ENCODE results near the gene TSPAN18. TPM values are rescaled to one million over a fixed set of nuclear protein-coding genes. Genes with fewer than 3 reads are reported as not detected.

Gene TSPAN18
- total RNA-seq, 1 donor from 2014 or later = 13.9 TPM

GRCh38 chr11:44791316-44791925 is 64.7 kb downstream of the TSPAN18 start:
- no peak for FAIRE-seq

GRCh38 chr11:44792171-44792570 is 65.4 kb downstream of the TSPAN18 start:
- no peak for FAIRE-seq

More at GRCh38 chr11:44791316-44791925, 64.7 kb downstream of the TSPAN18 start:
- no peak for DNase-seq (ENCODE audit: low spot score in 2 of 2)

GRCh38 chr11:44793350-44794090 is 66.8 kb downstream of the TSPAN18 start:
- no peak for DNase-seq (ENCODE audit: low spot score in 2 of 2)
- no peak for FAIRE-seq

More at GRCh38 chr11:44792171-44792570, 65.4 kb downstream of the TSPAN18 start:
- DNase-seq (ENCODE audit: low spot score in 2 of 2) = no peak

DNA sequence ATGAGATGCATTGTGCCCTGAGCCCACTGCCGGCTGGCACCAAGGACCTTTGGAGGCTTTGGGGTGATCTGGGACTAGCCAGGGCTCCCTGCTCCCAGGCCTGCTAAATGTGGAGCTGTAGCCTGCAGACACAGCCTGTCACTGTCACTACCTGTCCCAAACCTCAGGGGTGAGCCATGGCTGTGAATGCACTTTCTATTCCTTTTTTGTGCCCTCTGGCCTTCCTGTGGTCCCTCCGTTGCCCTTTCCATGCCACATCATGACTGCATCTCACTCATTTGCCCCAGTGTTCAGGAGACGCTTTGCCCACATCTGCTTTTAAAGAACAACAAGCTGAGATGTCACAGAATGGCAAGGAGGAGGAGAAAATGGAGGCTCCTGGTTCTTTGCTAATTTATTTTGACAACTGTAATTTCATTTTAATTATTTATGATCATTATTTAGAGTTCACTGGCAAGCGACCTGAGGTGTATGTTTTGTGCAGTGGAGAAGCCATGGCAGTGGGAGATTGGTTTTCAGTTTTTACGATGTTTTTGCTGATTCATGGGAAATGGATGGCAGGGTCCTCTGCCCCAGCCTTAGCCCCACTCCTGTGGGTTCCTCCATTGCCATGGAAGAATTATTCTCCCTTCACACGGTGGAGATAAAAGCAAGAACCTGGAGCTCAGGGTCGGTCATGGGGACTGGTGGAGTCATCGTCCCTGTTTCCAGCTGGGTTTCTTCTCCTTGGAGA is 69.2 kb downstream of the TSPAN18 start:
- DNase-seq (ENCODE audit: low spot score in 2 of 2) = no peak
- FAIRE-seq = no peak

- FAIRE-seq (no peak), DNase-seq (ENCODE audit: low spot score in 2 of 2) (no peak)
These were observed 70.3 kb downstream of the TSPAN18 start for GRCh38 chr11:44797051-44797450.

DNA sequence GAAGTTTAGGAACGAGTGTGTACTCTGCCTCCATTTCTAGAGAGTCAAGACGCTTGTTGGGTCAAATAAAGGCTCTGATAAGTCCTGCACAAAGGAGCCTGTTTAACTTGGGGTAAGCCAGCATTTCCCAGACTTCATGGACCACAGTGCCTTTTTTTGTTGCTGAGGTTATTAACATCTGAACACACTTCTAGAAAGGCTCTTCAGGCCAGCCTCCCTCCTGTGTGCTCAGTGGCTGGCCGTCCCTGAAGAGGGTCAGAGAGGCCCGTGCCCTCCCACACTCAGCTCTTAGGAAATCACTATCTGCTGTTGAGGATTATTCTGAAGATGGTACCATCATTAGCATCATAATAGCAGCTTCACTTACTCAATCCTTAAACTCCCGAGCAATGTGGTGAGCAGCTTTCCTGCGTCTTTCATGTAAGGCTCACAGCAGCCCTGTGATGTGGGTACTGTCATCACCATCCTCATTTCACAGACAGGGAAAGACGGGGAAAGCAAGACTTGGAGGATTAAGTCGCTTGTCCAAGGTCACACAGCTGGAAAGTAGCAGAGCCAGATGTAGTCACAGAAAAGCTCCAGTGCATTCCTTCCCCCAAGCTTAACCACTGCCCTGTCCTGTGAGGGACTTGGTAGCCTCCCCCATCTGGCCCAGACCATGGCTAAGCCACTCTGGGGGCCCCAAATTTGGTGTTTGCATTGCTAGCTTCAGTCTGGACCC is 71.3 kb downstream of the TSPAN18 start:
- FAIRE-seq (no peak), DNase-seq (ENCODE audit: low spot score in 2 of 2) (no peak)

DNA sequence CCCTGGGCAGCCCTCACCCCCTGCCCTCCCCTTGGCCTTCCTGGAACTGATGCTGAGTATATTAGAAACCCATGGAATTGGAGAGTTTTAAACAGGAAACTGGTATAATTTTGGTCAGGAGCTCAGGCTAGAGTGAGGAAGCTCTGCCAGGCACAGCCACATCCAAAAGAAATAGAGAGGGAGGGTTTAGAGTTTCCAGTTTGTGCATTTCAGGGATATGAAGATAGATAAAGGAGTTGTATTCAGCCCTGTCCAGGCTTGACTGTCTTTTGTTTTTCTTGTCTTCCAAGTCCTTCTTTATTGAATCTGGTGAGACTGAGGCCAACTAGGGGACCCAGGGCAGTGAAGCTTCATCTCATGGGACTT is 71.8 kb downstream of the TSPAN18 start:
- FAIRE-seq = no peak
- no peak for DNase-seq (ENCODE audit: low spot score in 2 of 2)

DNA sequence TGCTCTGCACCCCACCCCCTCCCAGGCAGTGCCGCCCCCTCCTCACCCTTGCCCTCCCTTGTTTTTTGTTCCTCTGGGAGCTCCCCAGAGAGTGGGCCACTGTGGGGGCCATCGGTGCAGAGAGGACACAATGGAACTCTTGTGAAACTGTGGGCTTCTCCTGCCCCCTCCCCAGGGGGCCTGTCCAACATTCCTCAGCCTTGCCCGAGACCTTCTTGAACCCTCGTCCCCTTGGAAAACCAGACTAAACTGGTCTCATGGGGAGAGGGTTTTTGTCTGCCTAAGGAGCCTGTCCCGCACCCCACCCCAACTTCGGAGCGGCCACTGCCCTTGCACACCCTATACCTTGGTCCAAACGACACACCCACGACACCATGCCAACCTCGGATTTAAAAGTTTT is 72.2 kb downstream of the TSPAN18 start:
- FAIRE-seq = no peak
- no peak for DNase-seq (ENCODE audit: low spot score in 2 of 2)

DNA sequence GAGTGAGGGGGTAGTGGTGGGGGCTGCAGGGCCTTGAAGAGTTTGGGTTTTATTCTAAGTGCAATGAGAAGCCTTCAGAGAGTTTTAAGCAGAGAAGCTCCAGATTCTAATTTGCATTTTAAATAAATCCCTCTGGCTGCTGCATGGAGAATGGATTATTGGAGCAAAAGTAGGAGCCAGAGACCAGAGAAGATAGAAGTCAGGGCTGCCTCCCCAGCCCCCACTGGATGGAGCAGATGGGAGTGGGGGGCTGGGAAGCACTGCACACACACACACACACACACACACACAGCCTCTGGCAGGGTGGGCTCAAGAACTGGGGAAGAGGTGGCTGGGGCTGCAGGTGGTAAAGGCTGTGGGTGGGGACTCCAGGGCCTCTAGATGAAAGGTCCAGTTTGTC is 75.6 kb downstream of the TSPAN18 start:
- no peak for FAIRE-seq

GRCh38 chr11:44803009-44803408 is 76.2 kb downstream of the TSPAN18 start:
- DNase-seq (ENCODE audit: low spot score in 2 of 2) = no peak
- FAIRE-seq = no peak

More for the DNA sequence above, 75.6 kb downstream of the TSPAN18 start:
- no peak for DNase-seq (ENCODE audit: low spot score in 2 of 2)

DNA sequence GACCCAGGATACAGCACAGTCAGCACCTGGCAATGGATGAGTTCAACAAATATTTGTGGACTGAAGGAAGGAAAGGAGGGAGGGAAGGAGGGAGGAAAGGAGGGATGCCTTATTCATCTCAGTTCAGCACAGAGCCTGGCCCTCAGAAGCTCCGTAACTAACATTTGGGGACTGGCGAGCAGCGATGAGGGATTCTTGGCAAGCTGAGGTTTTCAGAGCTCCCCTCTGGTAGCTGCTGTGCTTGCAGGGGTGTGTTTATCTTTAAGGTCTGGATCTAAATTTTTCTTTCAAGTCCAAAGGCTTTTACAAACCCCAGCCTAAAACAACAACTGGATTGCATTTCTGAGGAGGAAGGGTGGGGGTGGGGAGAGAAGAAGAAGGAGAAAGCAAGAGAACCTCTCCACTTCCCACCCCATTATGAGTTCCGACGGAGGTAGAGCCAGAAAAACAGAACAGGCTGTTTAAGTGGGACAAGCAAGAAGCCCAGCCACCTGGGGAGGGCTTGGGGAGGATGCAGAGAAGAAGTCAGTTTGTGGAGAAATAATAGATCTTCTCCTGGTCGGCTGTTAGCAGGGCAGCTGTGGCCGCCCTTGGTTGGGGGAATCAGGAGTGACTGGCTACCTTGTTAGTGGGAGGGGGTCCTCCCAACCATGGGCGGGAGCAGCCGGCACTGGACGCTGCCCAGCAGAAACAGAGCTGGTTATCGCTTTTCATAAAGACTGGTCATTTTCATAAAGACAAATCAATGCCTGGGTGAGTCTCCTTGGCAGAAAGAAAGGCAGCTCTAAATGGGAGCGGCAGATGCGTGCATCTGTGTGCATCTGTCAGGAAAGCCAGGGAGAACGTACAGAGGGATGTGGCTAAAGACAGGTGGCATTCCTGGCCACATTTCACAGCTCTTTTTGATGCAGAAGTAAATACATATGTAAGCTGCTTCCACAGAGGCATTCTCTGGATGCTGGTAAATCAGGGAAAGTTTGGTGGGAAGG is 78.0 kb downstream of the TSPAN18 start:
- DNase-seq (ENCODE audit: low spot score in 2 of 2) = no peak
- no peak for FAIRE-seq

DNA sequence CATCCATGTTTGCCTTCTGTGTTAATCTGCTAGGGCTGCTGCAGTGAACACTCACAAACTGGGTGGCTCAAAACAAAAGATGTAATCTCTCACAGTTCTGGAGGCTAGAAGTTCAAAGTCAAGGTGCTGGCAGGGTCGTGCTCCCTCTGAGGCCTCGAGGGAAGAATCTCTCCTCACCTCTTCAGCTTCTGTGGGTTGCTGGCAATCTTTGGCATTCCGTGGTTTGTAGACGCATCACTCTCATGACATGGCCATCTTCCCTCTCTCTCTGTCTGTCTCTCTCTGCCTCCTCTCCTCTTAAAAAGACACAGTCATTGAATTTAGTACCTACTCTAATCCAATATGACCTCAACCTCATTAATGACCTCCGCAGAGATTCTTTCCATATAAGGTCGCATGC is 78.8 kb downstream of the TSPAN18 start:
- no peak for DNase-seq (ENCODE audit: low spot score in 2 of 2)
- FAIRE-seq = no peak

DNA sequence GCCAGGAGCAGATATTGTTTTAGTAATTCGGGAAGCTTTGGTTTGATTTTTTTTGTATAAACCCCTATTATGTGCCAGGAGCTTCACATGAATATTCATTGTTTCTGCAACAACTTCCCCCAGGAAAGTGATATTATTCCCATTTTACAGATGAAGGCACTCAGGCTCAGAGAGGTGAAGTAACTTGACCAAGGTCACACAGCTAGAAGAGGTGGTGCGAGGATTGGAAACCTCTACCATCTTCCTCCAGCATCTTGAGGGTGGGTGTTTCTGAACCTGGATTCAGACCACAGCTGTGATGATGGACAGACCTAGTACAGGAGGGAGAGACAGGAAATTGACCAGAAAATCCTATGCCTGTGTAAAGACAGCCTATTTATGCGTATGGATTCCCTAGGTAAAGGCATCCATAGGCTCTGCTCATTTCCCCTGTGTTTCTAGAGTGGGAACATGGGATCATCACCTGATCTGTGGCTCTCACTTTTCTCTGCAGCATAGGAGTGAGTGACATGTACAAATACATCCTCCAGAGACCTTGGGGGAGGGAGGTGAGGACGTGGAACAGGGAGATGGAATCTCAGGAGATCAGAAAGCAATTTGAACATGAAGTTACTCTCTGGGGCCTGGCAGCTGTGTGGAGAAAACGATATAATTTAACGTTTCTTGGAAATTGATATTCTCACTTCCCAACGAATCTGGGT is 81.4 kb downstream of the TSPAN18 start:
- FAIRE-seq = no peak
- DNase-seq (ENCODE audit: low spot score in 2 of 2) = no peak

DNA sequence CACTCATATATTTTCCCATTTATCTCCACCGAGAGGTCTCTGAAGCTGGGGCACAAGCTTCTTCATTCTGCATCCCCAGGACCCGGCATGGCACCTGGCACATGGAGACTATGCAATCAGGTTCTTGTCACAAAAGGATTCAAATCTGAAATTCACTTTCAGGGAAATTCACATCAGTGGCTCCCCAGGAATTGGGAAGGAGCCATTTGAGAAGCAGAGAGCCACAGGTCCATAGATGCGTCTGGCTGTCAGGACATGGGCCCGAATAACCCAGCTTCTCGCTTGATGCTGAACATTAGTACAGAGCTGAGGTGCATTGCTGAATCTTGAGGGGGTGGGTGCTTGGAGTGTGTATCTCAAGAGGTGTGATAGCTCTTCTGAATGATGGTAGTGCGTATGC is 82.5 kb downstream of the TSPAN18 start:
- FAIRE-seq = no peak
- DNase-seq (ENCODE audit: low spot score in 2 of 2) = no peak

DNA sequence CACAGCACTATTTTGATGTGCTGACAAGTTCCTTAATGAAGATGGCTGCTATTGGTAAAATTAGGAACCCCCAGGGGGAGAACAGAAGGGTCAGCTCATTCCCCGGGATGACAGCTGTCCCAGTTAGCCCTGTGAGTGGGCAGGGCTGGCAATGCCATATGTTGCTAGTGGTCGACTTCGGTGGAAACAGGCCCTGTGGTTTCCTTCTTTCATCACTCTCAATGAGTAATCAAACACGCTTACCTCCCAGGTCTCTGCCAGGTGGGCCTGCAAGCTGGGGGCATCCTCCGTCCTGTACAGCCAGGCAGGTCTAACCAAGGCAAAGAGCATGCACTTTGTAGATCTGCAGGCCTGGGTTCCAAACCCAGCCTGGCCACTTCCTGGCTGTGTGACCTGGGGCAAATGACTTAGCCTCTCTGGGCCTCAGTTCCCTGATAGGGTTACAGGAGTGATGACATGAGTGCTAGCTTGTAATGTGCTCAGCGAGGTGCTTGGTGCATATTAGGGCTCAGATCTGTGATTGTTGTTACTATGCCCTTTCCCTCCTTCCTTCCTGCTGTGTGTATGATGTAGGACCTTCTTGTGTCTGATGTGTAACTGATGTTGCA is 85.2 kb downstream of the TSPAN18 start:
- no peak for DNase-seq (ENCODE audit: low spot score in 2 of 2)
- FAIRE-seq = no peak

- no peak for DNase-seq (ENCODE audit: low spot score in 2 of 2)
- FAIRE-seq = no peak
These were observed 86.2 kb downstream of the TSPAN18 start for GRCh38 chr11:44812971-44813370.

GRCh38 chr11:44813401-44813800 is 86.6 kb downstream of the TSPAN18 start:
- DNase-seq (ENCODE audit: low spot score in 2 of 2) (no peak), FAIRE-seq (no peak)

DNA sequence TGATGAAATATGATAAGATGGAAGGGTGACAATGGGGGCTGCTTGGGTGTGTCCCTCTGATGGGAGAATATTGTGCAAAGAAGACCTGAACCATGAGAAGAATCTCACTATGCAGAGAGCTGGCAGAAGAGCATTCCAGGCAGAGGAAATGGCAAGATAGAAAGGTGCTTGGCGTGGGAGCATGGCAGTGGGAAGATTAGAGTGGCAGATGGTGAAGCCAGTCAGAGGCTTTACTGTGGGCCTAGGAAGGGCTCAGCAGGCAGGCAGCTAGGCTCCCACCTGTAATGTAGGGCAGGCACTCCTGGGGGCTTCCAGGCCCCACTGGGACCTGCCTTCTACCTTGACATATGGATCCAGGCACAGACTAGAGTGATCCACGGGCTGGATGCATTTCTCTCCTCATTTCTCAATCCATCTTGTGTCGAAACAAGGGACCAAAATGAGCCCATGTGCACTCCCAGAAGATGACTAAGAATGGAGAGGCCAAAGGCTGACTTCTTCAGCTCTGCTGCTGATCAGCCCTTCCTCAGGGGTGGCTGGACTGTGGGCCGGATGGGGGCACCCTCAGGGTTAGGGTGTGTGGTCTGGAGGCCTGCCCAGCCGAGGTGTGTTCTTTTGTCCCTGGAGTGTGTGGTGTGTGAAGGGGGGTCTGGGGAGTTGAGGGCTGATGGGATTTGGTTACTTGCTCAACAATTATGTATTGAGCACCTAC is 88.3 kb downstream of the TSPAN18 start:
- DNase-seq (ENCODE audit: low spot score in 2 of 2) (no peak), FAIRE-seq (no peak)
